ENCODE data around the gene MASP1. TPM values are rescaled to one million over a fixed set of nuclear protein-coding genes. Genes with fewer than 3 reads are reported as not detected.

The MASP1 gene, protein sequence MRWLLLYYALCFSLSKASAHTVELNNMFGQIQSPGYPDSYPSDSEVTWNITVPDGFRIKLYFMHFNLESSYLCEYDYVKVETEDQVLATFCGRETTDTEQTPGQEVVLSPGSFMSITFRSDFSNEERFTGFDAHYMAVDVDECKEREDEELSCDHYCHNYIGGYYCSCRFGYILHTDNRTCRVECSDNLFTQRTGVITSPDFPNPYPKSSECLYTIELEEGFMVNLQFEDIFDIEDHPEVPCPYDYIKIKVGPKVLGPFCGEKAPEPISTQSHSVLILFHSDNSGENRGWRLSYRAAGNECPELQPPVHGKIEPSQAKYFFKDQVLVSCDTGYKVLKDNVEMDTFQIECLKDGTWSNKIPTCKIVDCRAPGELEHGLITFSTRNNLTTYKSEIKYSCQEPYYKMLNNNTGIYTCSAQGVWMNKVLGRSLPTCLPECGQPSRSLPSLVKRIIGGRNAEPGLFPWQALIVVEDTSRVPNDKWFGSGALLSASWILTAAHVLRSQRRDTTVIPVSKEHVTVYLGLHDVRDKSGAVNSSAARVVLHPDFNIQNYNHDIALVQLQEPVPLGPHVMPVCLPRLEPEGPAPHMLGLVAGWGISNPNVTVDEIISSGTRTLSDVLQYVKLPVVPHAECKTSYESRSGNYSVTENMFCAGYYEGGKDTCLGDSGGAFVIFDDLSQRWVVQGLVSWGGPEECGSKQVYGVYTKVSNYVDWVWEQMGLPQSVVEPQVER
- total RNA-seq: 17.8 TPM

GRCh38 chr3:187291512-187292132, at the start of gene MASP1:
MASP1 (minus strand) TSS chr3:187291737; CDS start chr3:187291632, 105 bp downstream.
- DNase-seq (ENCODE audit: low spot score): no peak

DNA sequence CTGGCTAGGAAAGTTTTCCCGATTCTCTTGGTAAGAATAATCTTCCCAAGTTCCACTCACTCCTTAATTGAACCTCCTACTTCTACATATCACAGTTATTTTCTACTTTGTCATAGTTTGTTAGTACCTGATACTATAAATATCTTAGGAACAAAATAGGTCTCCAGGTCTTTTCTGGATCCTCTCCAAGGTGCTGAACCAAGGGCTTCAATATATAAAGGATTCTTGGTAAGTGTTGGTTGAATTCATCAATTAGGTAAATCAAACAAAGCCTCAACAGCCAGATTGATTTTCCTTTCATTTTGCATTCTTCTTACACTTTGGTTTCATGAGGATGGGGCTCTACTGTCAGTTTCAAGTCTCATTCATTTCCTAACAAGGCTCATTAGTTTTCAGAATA, 49.0 kb upstream of the MASP1 start:
- no peak for DNase-seq (ENCODE audit: low spot score)

DNA sequence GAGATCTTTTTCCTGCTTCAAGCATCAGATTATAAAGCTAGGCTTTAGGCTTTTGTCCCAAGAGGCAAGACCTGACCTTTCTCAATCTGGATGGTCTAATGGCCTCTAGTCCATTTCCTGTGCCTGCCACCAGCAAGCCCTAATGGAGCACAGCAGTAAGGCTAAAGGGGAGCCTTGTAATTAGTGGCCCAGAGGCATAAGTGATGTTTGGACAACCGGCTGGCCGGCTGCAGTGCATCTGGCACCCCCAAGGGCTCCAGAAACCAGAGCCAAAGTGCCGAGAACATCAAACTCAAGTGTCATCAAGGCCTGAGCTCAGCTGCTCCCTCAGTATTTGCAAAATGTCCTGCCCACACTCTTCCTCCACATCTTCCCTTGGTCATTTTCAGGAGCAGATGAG, 44.8 kb upstream of the MASP1 start:
- no peak for DNase-seq (ENCODE audit: low spot score)

GRCh38 chr3:187334904-187335303, 43.4 kb upstream of the MASP1 start:
- DNase-seq (ENCODE audit: low spot score): no peak

DNA sequence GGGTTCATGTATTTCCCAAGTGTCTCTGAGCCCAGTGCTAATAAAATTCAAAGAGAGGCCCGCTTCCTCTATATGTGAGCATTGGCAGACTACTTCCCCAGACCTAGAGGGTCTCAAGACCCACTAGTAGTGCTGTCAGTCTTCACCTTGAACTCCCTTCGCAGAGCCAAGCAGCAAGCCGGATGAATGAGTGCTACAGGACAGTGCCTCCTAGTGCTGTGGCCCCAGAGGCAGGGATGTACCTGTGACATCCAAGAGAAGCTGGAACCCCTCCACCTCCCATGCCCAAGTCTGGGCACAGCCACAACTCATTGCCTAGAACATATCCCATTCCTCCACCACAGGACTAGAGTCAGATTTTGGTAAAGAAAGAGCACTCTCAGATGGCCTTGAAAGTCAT, 37.2 kb upstream of the MASP1 start:
- no peak for DNase-seq (ENCODE audit: low spot score)

DNA sequence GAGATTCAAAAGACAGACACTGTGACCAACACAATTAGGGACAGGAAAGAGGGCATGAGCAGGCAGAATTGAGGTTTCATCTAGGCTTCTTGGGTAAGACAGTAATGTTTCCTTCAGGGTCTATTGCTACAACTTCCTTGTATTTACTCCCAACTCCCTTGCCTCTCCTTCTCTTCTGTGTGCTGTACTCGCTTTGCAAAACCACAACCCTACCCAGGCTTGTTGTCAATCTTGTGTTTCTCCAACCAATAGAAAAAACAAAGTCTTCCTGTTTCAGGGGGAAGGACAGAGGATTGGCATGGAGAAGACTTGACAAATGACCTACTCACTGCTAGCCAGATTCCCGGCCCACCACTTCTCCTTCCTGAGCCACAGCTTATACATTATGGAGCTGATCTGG, 36.3 kb upstream of the MASP1 start:
- DNase-seq (ENCODE audit: low spot score): no peak

GRCh38 chr3:187325632-187326031, 34.1 kb upstream of the MASP1 start:
- DNase-seq (ENCODE audit: low spot score): no peak

DNA sequence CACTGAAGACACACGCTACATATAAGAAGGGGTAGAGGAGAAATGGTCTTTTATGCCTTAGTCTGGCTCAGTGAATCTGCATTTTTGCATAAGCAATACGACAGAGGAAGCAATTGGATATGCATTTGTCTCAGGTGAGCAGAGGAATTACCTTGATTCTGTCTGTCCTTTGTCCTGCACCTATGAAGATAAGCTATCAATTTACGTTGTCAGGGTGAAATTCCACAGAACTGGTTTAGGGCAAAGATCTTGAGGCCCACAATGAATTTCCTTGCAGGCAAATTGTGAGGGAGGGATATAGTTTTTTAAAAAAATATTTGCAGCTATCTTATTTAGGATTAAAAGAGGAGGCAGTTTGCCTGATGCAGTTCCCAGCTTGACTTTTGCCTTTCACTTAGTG, 31.6 kb upstream of the MASP1 start:
- no peak for DNase-seq (ENCODE audit: low spot score)

DNA sequence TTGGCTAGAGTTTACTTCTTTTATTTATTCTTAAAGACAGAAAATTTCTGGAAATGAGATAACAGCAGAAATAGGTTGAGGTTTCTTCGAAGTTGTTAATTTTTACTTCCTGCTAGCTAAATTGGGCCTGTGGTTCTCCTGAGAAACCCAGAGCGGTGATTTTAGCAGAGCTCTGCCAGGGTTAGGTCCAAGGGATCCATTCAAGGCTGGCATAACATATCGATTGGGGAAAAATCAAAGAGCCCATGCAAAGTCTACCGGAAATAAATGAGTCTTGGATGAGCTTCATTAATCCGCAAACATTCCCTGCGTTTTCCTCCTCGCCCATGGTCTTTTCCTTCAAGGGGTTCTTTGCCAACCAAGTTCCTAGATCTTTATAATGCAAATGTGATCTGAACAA, 30.8 kb upstream of the MASP1 start:
- DNase-seq (ENCODE audit: low spot score): no peak

- DNase-seq (ENCODE audit: low spot score): no peak
Measured at GRCh38 chr3:187321766-187322165, 30.2 kb upstream of the MASP1 start.

GRCh38 chr3:187319699-187320302, 28.3 kb upstream of the MASP1 start:
- peak; percentile 80 for DNase-seq (ENCODE audit: low spot score)

GRCh38 chr3:187318819-187319616, 27.5 kb upstream of the MASP1 start:
- DNase-seq (ENCODE audit: low spot score): peak; percentile 59

DNA sequence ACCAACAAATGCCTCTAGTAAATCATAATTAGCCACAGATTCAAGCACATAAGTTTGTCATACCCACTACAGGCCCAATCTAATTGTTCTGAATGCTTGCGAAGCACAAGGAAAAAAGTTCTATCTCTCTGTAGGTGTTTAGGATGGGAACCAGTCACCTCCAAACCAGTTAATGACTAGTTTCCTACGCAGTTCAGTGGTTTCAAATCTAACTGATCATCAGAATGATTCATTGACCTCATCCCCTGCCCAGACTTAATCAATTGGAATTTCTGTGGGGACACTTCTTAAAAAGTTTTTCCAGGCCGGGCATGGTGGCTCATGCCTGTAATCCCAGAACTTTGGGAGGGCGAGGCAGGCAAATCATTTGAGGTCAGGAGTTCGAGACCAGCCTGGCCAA, 24.3 kb upstream of the MASP1 start:
- DNase-seq (ENCODE audit: low spot score): no peak

GRCh38 chr3:187314176-187314575, 22.6 kb upstream of the MASP1 start:
- no peak for DNase-seq (ENCODE audit: low spot score)

- DNase-seq (ENCODE audit: low spot score): no peak
Measured at GRCh38 chr3:187310954-187311470, 19.5 kb upstream of the MASP1 start.

GRCh38 chr3:187310226-187310625, 18.7 kb upstream of the MASP1 start:
- no peak for DNase-seq (ENCODE audit: low spot score)

DNA sequence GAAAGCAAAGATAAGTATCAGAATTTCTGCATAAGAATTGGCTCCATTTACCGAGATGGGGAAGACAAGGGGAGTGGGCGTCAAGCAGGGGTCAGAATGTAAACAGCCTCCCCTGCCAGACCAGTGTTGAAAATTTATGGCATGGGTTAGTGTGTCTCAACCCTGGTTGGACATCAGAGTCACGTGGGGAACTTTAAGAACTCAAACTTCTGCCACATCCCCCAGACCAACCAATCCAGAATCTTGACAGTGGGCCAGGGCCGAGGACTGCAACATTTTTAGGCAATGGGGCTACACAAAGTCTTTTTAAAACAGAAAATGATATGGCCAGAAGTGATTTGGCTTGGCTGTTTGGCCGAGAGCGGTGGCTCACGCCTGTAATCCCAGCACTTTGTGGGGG, 14.3 kb upstream of the MASP1 start:
- DNase-seq (ENCODE audit: low spot score): no peak

DNA sequence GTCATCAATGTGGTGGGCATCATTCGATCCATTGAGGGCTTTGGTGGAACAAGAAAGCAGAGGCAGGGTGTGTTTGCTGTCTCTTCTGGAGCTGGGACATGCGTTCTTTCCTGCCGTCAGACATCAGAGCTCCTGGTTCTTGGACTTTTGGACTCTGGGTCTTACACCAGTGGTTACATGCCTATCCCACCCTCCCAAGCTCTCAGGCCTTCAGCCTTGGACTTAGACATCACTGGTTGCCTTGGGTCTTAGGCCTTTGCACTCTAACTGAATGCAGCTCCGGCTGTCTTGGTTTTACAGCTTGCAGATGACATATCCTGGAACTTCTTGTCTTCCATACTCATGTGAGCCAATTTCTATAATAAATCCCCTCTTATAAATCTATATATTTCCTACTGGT, 8.1 kb upstream of the MASP1 start:
- no peak for DNase-seq (ENCODE audit: low spot score)

- DNase-seq (ENCODE audit: low spot score): no peak
Measured at GRCh38 chr3:187296911-187297310, 5.4 kb upstream of the MASP1 start.

DNA sequence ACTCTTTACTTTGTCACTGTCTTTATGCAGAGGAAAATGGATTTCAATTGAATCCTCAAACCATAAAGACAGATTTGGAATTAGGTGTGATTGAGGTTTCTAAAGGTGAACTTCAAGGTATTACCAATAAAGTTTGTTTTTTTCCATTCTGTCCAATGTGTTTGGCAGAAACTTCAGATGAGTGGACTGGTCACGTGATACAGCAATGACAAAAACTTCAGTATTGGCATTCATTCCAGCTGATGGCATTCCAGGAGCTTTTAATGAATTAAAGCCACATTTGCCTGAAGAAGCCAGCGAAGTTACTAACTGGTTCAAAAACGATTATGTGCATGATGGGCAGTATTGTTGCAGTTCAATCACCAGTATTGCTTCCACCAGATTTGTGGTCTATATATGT, 4.5 kb upstream of the MASP1 start:
- DNase-seq (ENCODE audit: low spot score): no peak

DNA sequence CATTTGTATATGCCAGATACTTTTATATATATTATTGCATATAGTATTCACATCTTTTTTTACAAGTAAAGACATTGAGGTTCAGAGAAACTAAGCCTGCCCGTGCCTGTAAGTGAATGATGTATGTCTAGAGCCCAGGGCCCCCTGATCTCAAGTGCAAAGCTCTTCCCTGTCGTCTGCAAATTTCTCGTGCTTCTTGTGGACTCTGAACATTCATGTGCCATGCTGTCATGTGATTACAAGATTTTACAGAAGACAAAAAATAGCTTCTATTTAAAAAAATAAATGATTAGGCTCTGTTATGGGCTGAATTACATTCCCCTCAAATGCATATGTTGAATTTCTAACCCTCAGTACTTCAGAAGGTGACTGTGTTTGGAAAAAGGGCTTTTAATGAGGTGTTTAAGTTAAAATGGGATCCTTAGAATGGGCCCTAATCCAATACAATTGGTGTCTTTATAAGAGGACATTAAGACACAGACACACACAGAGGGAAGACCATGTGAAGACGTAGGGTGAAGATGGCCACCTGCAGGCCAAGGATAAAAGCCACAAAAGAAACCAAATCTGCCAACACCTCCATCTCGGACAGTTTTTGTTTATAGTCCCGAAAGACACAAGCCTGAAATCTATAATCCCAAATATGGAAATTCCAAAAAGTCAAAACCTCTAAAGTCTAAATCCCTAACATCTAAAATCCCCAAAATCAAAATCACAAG, 3.9 kb upstream of the MASP1 start:
- no peak for DNase-seq (ENCODE audit: low spot score)

Measured in mucosa of gallbladder (tissue), 1 donor.